Measurements from ENCODE around the gene MYNN. TPM values are rescaled to one million over a fixed set of nuclear protein-coding genes. Genes with fewer than 3 reads are reported as not detected.
A peak's percentile ranks its signal among the peaks of the same experiment; 100 is the strongest.

The MYNN gene
- total and polyA plus RNA-seq, 9 of the 15 experiments (the other 6 are each of a cell fraction or from before 2014, with no cell fraction given) = 10.4 to 35.7 (median 21.3) TPM

DNA sequence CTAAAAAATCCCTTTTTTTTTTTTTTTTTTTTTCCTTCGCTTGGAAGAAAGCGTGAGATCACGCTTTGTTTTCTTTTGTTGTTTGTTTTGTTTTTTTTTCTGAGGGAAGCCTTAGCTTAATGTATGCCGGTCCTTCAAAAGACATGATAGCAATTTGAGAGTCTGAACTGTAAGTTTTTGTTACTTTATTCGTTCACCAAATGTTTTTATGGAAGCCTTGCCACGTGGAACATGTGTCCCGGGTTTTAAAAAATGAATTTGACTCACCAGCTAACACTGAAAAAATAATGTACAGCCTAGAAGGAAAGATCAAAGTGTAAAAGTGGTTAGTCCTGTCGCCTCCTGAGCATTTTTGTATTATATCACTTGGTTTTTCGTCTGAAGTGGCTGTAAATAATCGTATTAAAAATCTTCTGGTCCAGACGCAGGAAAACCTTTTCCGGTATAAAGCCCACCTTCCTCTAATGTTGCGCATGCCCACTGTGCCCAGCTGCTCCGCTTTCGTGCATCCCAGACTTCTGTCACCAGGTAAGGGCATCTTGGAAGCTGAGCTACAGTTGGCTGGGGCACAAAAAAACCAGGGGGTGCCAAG, 795 bp upstream of the MYNN start (continued):
- TF ChIP-seq, protein P1, sequence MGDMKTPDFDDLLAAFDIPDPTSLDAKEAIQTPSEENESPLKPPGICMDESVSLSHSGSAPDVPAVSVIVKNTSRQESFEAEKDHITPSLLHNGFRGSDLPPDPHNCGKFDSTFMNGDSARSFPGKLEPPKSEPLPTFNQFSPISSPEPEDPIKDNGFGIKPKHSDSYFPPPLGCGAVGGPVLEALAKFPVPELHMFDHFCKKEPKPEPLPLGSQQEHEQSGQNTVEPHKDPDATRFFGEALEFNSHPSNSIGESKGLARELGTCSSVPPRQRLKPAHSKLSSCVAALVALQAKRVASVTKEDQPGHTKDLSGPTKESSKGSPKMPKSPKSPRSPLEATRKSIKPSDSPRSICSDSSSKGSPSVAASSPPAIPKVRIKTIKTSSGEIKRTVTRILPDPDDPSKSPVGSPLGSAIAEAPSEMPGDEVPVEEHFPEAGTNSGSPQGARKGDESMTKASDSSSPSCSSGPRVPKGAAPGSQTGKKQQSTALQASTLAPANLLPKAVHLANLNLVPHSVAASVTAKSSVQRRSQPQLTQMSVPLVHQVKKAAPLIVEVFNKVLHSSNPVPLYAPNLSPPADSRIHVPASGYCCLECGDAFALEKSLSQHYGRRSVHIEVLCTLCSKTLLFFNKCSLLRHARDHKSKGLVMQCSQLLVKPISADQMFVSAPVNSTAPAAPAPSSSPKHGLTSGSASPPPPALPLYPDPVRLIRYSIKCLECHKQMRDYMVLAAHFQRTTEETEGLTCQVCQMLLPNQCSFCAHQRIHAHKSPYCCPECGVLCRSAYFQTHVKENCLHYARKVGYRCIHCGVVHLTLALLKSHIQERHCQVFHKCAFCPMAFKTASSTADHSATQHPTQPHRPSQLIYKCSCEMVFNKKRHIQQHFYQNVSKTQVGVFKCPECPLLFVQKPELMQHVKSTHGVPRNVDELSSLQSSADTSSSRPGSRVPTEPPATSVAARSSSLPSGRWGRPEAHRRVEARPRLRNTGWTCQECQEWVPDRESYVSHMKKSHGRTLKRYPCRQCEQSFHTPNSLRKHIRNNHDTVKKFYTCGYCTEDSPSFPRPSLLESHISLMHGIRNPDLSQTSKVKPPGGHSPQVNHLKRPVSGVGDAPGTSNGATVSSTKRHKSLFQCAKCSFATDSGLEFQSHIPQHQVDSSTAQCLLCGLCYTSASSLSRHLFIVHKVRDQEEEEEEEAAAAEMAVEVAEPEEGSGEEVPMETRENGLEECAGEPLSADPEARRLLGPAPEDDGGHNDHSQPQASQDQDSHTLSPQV (IDR thresholded peaks at IDR 0.05) = 0 out of 2 replicates have a peak, but pooled peaks have one; percentile 22
- TF ChIP-seq, protein P2, sequence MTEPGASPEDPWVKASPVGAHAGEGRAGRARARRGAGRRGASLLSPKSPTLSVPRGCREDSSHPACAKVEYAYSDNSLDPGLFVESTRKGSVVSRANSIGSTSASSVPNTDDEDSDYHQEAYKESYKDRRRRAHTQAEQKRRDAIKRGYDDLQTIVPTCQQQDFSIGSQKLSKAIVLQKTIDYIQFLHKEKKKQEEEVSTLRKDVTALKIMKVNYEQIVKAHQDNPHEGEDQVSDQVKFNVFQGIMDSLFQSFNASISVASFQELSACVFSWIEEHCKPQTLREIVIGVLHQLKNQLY (CRISPR knock-in tag; conservative IDR thresholded peaks at IDR 0.05) = no peak
- TF ChIP-seq, protein P3, sequence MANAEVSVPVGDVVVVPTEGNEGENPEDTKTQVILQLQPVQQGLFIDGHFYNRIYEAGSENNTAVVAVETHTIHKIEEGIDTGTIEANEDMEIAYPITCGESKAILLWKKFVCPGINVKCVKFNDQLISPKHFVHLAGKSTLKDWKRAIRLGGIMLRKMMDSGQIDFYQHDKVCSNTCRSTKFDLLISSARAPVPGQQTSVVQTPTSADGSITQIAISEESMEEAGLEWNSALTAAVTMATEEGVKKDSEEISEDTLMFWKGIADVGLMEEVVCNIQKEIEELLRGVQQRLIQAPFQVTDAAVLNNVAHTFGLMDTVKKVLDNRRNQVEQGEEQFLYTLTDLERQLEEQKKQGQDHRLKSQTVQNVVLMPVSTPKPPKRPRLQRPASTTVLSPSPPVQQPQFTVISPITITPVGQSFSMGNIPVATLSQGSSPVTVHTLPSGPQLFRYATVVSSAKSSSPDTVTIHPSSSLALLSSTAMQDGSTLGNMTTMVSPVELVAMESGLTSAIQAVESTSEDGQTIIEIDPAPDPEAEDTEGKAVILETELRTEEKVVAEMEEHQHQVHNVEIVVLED (CRISPR knock-in tag; IDR thresholded peaks at IDR 0.05) = no peak
- no peak for TF ChIP-seq RBM25 (IDR thresholded peaks at IDR 0.05; ENCODE audit: low read depth, low read length, severe bottlenecking)
- no peak for TF ChIP-seq GATAD2A (IDR thresholded peaks at IDR 0.05)
- TF ChIP-seq, protein P4, sequence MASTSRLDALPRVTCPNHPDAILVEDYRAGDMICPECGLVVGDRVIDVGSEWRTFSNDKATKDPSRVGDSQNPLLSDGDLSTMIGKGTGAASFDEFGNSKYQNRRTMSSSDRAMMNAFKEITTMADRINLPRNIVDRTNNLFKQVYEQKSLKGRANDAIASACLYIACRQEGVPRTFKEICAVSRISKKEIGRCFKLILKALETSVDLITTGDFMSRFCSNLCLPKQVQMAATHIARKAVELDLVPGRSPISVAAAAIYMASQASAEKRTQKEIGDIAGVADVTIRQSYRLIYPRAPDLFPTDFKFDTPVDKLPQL (IDR thresholded peaks at IDR 0.05; ENCODE audit: extremely low read depth, insufficient read length) = peak; percentile 16
- 0 out of 2 replicates have a peak, but pooled peaks have one; percentile 45 for TF ChIP-seq HLTF (IDR thresholded peaks at IDR 0.05)
- no peak for TF ChIP-seq MTA3 (IDR thresholded peaks at IDR 0.05; ENCODE audit: borderline replicate concordance)
- peak in 1 of 2 experiments; percentile 30; a peak in 2 of 4 replicates for TF ChIP-seq HDAC1 (IDR thresholded peaks at IDR 0.05)
- TF ChIP-seq SP2 (IDR thresholded peaks at IDR 0.05; ENCODE audit: extremely low read depth, low read depth, low read length, poor library complexity, severe bottlenecking) = no peak
- TF ChIP-seq ZZZ3 (IDR thresholded peaks at IDR 0.05) = no peak
- TF ChIP-seq CHCHD3 (CRISPR knock-in tag; IDR thresholded peaks at IDR 0.05) = no peak
- TF ChIP-seq CBX3 (IDR thresholded peaks at IDR 0.05; ENCODE audit: borderline replicate concordance in 1 of 2, low read length in 2 of 2) = peak in 1 of 2 experiments; percentile 65; a peak in 1 of 3 replicates
- TF ChIP-seq, protein P5, sequence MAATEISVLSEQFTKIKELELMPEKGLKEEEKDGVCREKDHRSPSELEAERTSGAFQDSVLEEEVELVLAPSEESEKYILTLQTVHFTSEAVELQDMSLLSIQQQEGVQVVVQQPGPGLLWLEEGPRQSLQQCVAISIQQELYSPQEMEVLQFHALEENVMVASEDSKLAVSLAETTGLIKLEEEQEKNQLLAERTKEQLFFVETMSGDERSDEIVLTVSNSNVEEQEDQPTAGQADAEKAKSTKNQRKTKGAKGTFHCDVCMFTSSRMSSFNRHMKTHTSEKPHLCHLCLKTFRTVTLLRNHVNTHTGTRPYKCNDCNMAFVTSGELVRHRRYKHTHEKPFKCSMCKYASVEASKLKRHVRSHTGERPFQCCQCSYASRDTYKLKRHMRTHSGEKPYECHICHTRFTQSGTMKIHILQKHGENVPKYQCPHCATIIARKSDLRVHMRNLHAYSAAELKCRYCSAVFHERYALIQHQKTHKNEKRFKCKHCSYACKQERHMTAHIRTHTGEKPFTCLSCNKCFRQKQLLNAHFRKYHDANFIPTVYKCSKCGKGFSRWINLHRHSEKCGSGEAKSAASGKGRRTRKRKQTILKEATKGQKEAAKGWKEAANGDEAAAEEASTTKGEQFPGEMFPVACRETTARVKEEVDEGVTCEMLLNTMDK (IDR thresholded peaks at IDR 0.05; ENCODE audit: borderline replicate concordance, insufficient read depth, low read depth, low read length, poor library complexity, severe bottlenecking) = no peak
- TF ChIP-seq, protein P6, sequence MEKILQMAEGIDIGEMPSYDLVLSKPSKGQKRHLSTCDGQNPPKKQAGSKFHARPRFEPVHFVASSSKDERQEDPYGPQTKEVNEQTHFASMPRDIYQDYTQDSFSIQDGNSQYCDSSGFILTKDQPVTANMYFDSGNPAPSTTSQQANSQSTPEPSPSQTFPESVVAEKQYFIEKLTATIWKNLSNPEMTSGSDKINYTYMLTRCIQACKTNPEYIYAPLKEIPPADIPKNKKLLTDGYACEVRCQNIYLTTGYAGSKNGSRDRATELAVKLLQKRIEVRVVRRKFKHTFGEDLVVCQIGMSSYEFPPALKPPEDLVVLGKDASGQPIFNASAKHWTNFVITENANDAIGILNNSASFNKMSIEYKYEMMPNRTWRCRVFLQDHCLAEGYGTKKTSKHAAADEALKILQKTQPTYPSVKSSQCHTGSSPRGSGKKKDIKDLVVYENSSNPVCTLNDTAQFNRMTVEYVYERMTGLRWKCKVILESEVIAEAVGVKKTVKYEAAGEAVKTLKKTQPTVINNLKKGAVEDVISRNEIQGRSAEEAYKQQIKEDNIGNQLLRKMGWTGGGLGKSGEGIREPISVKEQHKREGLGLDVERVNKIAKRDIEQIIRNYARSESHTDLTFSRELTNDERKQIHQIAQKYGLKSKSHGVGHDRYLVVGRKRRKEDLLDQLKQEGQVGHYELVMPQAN (IDR thresholded peaks at IDR 0.05; ENCODE audit: borderline replicate concordance) = peak; percentile 76

Measured in K562 (cell line).